Stimulated activated CD4-positive, alpha-beta T cell treated with anti-CD3 and anti-CD28 coated beads, Interleukin-2, amount 100 ng/mL, for 24 hours (primary cell): ENCODE measurements around the gene FNDC3A.
"Not testable (repeated sequence)": the region's sequence is repeated elsewhere in the genome, so short reads cannot be mapped to it uniquely, and the experiment has no call there.

Experiments
- DNase-seq, 2 donors: peaks; one replicate each; pipeline ENCODE4 v3.0.0-alpha.2; 2020

FNDC3A gene

GRCh38 chr13:49044008-49044407 lies 68.3 kb downstream of the FNDC3A start:
- no peak for DNase-seq

- DNase-seq = no peak
These were observed 69.1 kb downstream of the FNDC3A start for GRCh38 chr13:49044836-49045235.

- no peak for DNase-seq
These were observed 70.3 kb downstream of the FNDC3A start for GRCh38 chr13:49046002-49046401.

GRCh38 chr13:49046519-49046918 lies 70.8 kb downstream of the FNDC3A start:
- no peak for DNase-seq

DNA sequence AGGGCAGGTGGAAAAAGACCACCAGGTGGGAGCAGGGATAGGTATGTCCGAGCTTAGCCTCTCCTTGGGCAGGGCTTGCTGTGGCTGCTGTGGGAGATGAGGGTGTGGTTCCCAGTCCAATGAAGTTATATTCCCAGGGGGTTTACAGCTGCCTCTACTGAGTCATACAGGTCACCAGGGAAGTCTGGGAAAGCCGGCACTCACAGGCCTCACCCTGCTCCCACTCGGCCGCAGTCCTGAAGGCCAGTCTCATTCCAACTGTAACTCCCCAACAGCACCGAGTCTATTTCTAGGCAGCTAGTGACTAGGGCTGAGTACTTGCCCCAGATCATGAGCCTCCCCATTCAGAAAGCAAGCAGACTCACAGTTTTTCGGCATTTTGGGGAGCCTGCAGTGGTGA lies 77.1 kb downstream of the FNDC3A start:
- no peak for DNase-seq

- no peak for DNase-seq
These were observed 77.5 kb downstream of the FNDC3A start for GRCh38 chr13:49053215-49053614.

- DNase-seq = no peak
These were observed 78.2 kb downstream of the FNDC3A start for GRCh38 chr13:49053906-49054305.

GRCh38 chr13:49055021-49055420 lies 79.3 kb downstream of the FNDC3A start:
- no peak for DNase-seq

- no peak for DNase-seq
These were observed 81.5 kb downstream of the FNDC3A start for GRCh38 chr13:49057176-49057575.

DNA sequence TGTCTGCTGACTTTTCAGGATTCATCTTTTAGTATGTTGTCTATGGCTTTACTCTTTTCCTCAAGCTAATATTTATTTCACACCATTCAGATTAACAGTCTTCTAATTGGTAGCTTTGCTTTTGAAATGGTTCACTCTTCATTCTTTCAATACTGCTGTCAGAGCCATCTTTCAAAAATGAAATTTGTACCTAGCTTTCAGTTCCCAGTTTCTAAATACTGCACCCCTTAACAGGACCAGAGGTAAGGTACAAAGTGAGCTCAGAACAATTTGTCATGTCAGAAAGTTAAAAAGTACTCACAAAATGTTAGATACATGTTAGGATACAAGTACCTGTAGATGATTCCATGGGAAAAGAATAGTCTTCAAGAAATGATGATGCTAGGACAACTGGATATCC lies 83.0 kb downstream of the FNDC3A start:
- no peak for DNase-seq

DNA sequence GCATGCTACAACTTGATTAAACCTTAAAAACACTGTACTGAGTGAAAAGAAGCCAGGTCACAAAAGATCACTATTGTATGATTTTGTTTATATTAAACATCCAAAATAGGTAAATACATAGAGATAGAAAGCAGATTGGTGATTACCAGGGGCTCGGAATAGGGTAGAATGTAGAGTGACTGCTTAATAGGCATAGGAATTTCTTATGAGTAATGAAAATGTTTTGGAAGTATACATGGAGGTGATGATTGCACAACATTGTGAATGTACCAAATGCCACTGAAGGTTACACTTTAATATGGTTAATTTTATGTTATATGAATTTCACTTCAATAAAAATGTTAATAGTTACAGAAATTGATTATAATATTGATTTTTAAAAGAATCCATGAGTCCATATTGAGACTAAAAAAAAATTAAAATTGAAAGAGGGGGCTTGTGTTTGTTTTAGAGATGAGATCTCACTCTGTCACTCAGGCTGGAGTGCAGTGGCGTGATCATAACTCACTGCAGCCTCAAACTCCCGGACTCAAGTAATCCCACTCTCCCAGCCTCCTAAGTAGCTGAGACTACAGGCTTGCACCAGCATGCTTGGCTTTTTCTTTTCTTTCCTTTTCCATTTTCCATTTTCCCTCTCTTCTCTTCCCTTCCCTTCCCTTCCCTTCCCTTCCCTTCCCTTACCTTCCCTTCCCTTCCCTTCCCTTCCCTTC lies 85.1 kb downstream of the FNDC3A start:
- no peak for DNase-seq

DNA sequence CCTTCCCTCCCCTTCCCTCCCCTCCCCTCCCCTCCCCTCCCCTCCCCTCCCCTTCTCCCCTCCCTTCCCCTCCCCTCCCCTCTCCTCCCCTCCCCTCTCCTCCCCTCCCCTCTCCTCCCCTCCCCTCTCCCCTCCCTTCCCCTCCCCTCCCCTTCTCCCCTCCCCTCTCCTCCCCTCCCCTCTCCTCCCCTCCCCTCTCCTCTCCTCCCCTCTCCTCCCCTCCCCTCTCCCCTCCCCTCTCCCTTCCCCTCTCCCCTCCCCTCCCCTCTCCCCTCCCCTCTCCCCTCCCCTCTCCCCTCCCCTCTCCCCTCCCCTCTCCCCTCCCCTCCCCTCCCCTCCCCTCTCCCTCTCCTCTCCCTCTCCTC lies 85.7 kb downstream of the FNDC3A start:
- not testable (repeated sequence) for DNase-seq

DNA sequence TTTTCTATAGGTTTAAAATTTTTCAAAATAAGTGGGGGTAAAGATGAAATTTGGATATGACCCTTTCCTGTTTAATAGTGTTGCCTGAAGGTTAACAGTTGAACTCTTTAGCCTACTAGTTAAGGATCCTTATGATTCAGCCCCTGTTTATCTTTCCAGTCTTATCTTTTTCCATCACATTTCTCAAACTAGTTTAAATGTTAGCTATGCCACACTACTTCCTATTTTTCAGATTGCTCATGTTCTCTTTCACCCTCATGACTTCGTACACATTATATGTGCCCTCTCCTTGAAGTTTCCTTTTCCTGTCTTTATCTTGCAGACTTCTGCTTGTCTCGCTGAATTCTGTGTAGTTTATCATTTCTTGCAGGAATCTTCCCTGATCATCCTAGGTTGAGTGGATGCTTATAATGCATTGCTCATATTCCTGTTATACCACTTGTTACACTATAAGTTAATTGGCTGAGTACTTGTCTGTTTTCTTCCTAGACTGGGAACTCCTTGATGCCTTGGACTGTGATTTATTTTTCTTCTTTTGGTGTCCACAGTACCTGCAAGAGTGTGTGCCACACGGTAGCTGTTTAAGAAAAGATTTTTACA lies 86.7 kb downstream of the FNDC3A start:
- no peak for DNase-seq

GRCh38 chr13:49063011-49063410 lies 87.3 kb downstream of the FNDC3A start:
- no peak for DNase-seq

GRCh38 chr13:49063497-49063896 lies 87.8 kb downstream of the FNDC3A start:
- no peak for DNase-seq

DNA sequence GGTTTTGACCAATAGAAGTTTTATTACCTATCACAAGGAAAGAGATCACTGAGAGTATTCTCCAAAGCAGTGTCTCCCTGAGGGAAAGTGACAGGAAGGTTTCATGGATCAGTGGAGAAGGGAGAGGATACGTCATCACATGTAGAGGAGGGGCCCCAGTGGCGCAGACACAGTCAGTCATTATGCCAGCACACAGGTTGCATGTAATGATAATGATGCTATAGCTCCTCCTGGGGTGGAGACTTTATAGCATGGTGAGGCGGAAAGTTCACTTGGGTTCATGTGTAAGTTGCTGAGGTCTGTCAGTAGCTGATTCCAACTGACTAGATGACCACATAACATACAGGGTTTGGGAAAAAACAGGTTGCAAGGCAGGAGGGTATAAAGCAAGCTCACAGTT lies 88.8 kb downstream of the FNDC3A start:
- DNase-seq = no peak

- no peak for DNase-seq
These were observed 91.1 kb downstream of the FNDC3A start for GRCh38 chr13:49066856-49067255.

DNA sequence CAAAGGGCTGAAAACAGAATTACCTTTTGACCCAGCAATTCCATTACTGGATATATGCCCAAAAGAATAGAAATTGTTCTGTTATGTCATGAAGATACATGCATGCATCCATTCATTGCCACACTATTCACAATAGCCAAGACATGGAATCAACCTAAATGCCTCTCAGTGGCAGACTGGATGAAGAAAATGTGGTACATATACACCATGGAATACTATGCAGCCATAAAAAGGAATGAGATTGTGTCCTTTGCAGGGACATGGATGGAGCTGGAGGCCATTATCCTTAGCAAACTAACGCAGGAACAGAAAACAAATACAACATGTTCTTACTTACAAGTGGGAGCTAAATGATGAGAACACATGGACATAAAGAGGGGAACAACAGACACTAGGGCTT lies 92.8 kb downstream of the FNDC3A start:
- not testable (repeated sequence) for DNase-seq

- DNase-seq = not testable (repeated sequence)
These were observed 94.3 kb downstream of the FNDC3A start for GRCh38 chr13:49070021-49070420.

GRCh38 chr13:49071341-49071937 lies 95.7 kb downstream of the FNDC3A start:
- no peak for DNase-seq

DNA sequence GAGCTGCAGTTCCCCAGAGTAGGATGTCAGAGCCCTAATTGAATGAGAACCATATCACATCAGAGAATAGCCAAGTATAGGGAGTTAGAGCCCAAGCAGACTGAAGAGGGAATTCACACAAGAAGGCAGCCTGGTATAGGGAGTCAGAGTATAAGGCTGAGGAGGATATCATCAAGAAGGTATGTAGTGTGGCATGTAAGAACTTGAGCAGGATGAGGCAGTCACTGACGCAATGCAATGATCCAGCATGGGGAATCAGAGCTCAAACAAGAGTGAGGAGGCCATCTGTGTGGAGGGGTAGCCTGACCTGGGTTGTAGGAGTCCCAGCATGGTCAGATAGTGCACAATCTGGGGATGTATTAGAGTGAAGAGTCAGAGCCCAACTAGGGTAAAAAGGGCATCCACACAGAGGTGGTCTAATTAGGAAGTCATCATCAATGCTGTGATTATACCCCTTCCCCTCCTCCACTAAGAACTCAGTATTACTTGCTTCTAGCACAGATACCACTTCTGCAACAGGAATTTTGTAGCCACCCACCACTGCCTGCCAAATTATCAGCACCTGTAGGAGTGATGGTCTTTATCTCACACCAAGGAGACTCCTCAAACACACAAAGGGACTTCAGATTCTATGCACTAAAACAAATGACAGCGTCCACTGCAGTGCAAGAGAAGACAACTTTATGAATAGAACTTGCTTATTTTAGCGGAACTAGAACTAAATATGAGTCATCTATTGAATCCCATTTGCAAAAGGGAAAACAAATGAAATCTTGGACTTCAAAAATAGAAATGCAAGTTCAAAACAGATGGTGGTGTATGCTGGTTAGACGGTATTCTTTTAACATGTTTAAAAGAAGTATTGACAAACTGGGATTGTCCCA lies 107.2 kb downstream of the FNDC3A start:
- DNase-seq = no peak

GRCh38 chr13:49084961-49085360 lies 109.2 kb downstream of the FNDC3A start:
- DNase-seq = no peak

- no peak for DNase-seq
These were observed 111.0 kb downstream of the FNDC3A start for GRCh38 chr13:49086722-49087121.

GRCh38 chr13:49093376-49093775 lies 117.7 kb downstream of the FNDC3A start:
- no peak for DNase-seq
